Left lung (tissue), 10 donors: ENCODE results near the gene BANP. TPM values are rescaled to one million over a fixed set of nuclear protein-coding genes. Genes with fewer than 3 reads are reported as not detected.
"Not testable (repeated sequence)": the region's sequence is repeated elsewhere in the genome, so short reads cannot be mapped to it uniquely, and the experiment has no call there.

Source experiments
- ATAC-seq: fragments of 200-7000 bp; cut with Tn5 transposase; one replicate; pipeline ENCODE4 v1.9.1; 2020; ENCODE audit warnings: moderate library complexity
- DNase-seq, 4 donors: peaks; one replicate each; pipeline ENCODE4 v3.0.0-alpha.2; 2013 to 2020
- H3K27ac ChIP-seq, 2 donors: fragments of 200-600 bp; sonication (generic) in 1 of 2; one replicate each; pipeline versions ENCODE4 v1.5.0 to v1.8.0; 2020 to 2021
- H3K27me3 ChIP-seq, 2 donors: fragments of 200-600 bp; sonication (generic) in 1 of 2; one replicate each; pipeline versions ENCODE4 v1.5.0 to v1.8.0; 2020 to 2021
- H3K36me3 ChIP-seq, 2 donors: fragments of 200-600 bp; sonication (generic) in 1 of 2; one replicate each; pipeline versions ENCODE4 v1.5.0 to v1.8.0; 2020 to 2021
- H3K4me1 ChIP-seq, 2 donors: fragments of 200-600 bp; one replicate each; pipeline ENCODE4 v1.8.0; 2021
- H3K4me3 ChIP-seq, 2 donors: fragments of 200-600 bp; sonication (generic) in 1 of 2; one replicate each; pipeline versions ENCODE4 v1.5.0 to v1.8.0; 2020 to 2021; ENCODE audit warnings: mild to moderate bottlenecking in 1 of 2
- H3K9me3 ChIP-seq, 2 donors: fragments of 200-600 bp; sonication (generic) in 1 of 2; one replicate each; pipeline versions ENCODE4 v1.5.0 to v1.8.0; 2020 to 2021
- CTCF ChIP-seq, 2 donors: fragments of 200-600 bp; sonication (generic) in 1 of 2; IDR thresholded peaks; one replicate each; pipeline versions ENCODE4 v1.5.0 to v1.8.0; 2021; ENCODE audit warnings: antibody characterized with exemption in 2 of 2
- intact Hi-C, 2 donors: fragments of 100-400 bp; cut with DNase I; formaldehyde crosslinking; loops; one replicate each; pipeline versions ENCODE4 v1.11.2 to v1.14.2; 2022
- polyA plus RNA-seq, 6 donors: library from polyadenylated mRNA; unstranded; fragments of 120-200 nt; gene quantifications; one replicate each; pipeline ENCODE4 v1.2.1, GENCODE V29; 2013; ENCODE audit not compliant: insufficient read length in 6 of 6
- total RNA-seq, 2 donors: library from RNA; stranded (reverse); fragmentation: NEBNext Ultra II Directional; extraction: Animal tissue kit (Norgen Biotek cat#: 25700); gene quantifications; one replicate each; pipeline ENCODE4 v1.2.1, GENCODE V29; 2021
- donor health status: DM: no; HTN: yes; CAD: no.
- donor health status: DM: no; HTN: no; CAD: no.

BANP gene
- total and polyA plus RNA-seq, 8 donors, result 19.3 to 35.9 (median 23.8) TPM

GRCh38 chr16:88026964-88027938, 76.0 kb downstream of the BANP start:
- Histone ChIP-seq H3K9me3 (no peaks in the 10 kb centered on the region), H3K36me3 (peaks cover 0 to 46% of the 10 kb centered on the region in 2 donors), H3K27me3 (no peaks in the 10 kb centered on the region), H3K4me3 (no peak overlapping the region), H3K4me1 (peaks cover 9 to 16% of the 10 kb centered on the region in 2 donors), H3K27ac (no peak overlapping the region)
- no peak for TF ChIP-seq CTCF (IDR thresholded peaks at IDR 0.05)
- intact Hi-C loops, result no loop called here
- ATAC-seq, result no peak
- peak in 1 of 4 donors; percentile 67 for DNase-seq

- H3K27ac ChIP-seq, intact Hi-C loops, ATAC-seq, H3K4me3 ChIP-seq, DNase-seq, H3K27me3 ChIP-seq, H3K9me3 ChIP-seq: not testable (repeated sequence)
- Histone ChIP-seq H3K36me3 (peaks cover 0 to 47% of the 10 kb centered on the region in 2 donors), H3K4me1 (peaks cover 9 to 16% of the 10 kb centered on the region in 2 donors)
Observed at GRCh38 chr16:88028177-88028930, 77.1 kb downstream of the BANP start.

- H3K9me3 ChIP-seq, result no peaks in the 10 kb centered on the region
- ATAC-seq, result no peak
- intact Hi-C loops, result no loop called here
- H3K27ac ChIP-seq, result no peak overlapping the region
- H3K4me3 ChIP-seq, result no peak overlapping the region
- no peak for DNase-seq
- no peak for TF ChIP-seq CTCF (IDR thresholded peaks at IDR 0.05)
- no peaks in the 10 kb centered on the region for H3K27me3 ChIP-seq
- peaks cover 0 to 52% of the 10 kb centered on the region in 2 donors for H3K36me3 ChIP-seq
- peaks cover 2 to 3% of the 10 kb centered on the region in 2 donors for H3K4me1 ChIP-seq
Observed at GRCh38 chr16:88030498-88030897, 79.3 kb downstream of the BANP start.

GRCh38 chr16:88030961-88031360, 79.7 kb downstream of the BANP start:
- H3K4me3 ChIP-seq, H3K27ac ChIP-seq, H3K9me3 ChIP-seq, H3K27me3 ChIP-seq, ATAC-seq, DNase-seq, intact Hi-C loops, H3K4me1 ChIP-seq: not testable (repeated sequence)
- peaks cover 0 to 57% of the 10 kb centered on the region in 2 donors for H3K36me3 ChIP-seq

GRCh38 chr16:88033003-88033740, 81.9 kb downstream of the BANP start:
- H3K36me3 ChIP-seq, result peaks cover 0 to 57% of the 10 kb centered on the region in 2 donors
- H3K27me3 ChIP-seq, H3K27ac ChIP-seq, H3K9me3 ChIP-seq, ATAC-seq, H3K4me3 ChIP-seq, intact Hi-C loops, H3K4me1 ChIP-seq: not testable (repeated sequence)
- DNase-seq, result peak in 1 of 4 donors; percentile 28

GRCh38 chr16:88034770-88035169, 83.5 kb downstream of the BANP start:
- ATAC-seq (no peak), DNase-seq (no peak)
- H3K27me3 ChIP-seq, result no peaks in the 10 kb centered on the region
- H3K27ac ChIP-seq, result no peak overlapping the region
- H3K4me3 ChIP-seq, result no peak overlapping the region
- intact Hi-C loops, result no loop called here
- H3K36me3 ChIP-seq, result peaks cover 0 to 60% of the 10 kb centered on the region in 2 donors
- TF ChIP-seq CTCF (IDR thresholded peaks at IDR 0.05), result no peak
- H3K4me1 ChIP-seq, result no peaks in the 10 kb centered on the region
- H3K9me3 ChIP-seq, result no peaks in the 10 kb centered on the region
